HCT116 (cell line): ENCODE results near the gene MESP2. TPM values are rescaled to one million over a fixed set of nuclear protein-coding genes. Genes with fewer than 3 reads are reported as not detected.

Source experiments
- ATAC-seq: fragments of 200-7000 bp; cut with Tn5 transposase; 2 replicates; pipeline ENCODE4 v1.9.1; 2020; ENCODE audit warnings: mild to moderate bottlenecking, moderate library complexity
- BruUV-seq: library from RNA; stranded (reverse); fragments of 400-500 nt; replicated peaks from 2 replicates; lab custom pipeline; 2021; lab: Mats Ljungman, UMichigan
- CTCF ChIA-PET: fragments of 300-600 bp; sonication (Branson Sonifier 250); formaldehyde crosslinking; loops from one replicate; lab custom pipeline; 2021; ENCODE audit warnings: antibody characterized with exemption; lab: Charles Lee
- POLR2A ChIA-PET: fragments of 300-600, 350-600 bp; sonication (Branson Sonifier 250); formaldehyde crosslinking; loops from one replicate; lab custom pipeline; 2021; ENCODE audit warnings: antibody characterized with exemption; lab: Charles Lee
- RAD21 ChIA-PET, 2 experiments: fragments of 300-600 bp; sonication (Branson Sonifier 250); formaldehyde crosslinking; loops; one replicate each; lab custom pipeline; 2023; ENCODE audit warnings: low total read pairs in 2 of 2; ENCODE audit not compliant: uncharacterized antibody in 2 of 2, unreplicated experiment in 2 of 2, low non-redundant PET in 1 of 2; lab: Charles Lee
- DNase-seq: peaks from one replicate; pipeline ENCODE4 v3.0.0-alpha.2; 2010; ENCODE audit warnings: low read depth, low spot score
- H2AFZ ChIP-seq: fragments of 200-600 bp; shearing (Covaris generic), sonication (generic); 2 replicates; pipeline ENCODE4 v1.6.1; 2017; ENCODE audit warnings: low read depth, mixed run types, mixed read lengths, antibody characterized with exemption, low read length; ENCODE audit not compliant: poor library complexity, severe bottlenecking
- H3K27ac ChIP-seq: 2 replicates; pipeline ENCODE4 v1.5.1; 2012; ENCODE audit warnings: low read depth, low read length
- H3K27me3 ChIP-seq: fragments of 200-600 bp; sonication (generic); 2 replicates; pipeline ENCODE4 v1.6.1; 2016; ENCODE audit warnings: mixed run types, low read length, mixed read lengths; ENCODE audit not compliant: insufficient read depth
- H3K36me3 ChIP-seq, 2 experiments: fragments of 200-500 bp in 1 of 2; fragments of 200-600 bp in 1 of 2; sonication (Bioruptor generic) in 1 of 2; sonication (generic) in 1 of 2; 2 replicates each; pipeline versions ENCODE4 v1.5.1 to v1.6.1; 2014 to 2016; ENCODE audit warnings: low read length in 2 of 2, inconsistent platforms in 1 of 2, mixed read lengths in 1 of 2, mixed run types in 1 of 2; ENCODE audit not compliant: insufficient read depth in 2 of 2, control insufficient read depth in 1 of 2
- H3K4me1 ChIP-seq, 2 experiments: fragments of 200-600 bp in 1 of 2; sonication (generic) in 1 of 2; 2 replicates each; pipeline versions ENCODE4 v1.5.1 to v1.6.1; 2012 to 2017; ENCODE audit warnings: low read length in 2 of 2, inconsistent platforms in 1 of 2, mild to moderate bottlenecking in 1 of 2, mixed read lengths in 1 of 2, mixed run types in 1 of 2, moderate library complexity in 1 of 2; ENCODE audit not compliant: insufficient read depth in 2 of 2, control insufficient read depth in 1 of 2
- H3K4me2 ChIP-seq: fragments of 200-600 bp; sonication (generic); 2 replicates; pipeline ENCODE4 v1.6.1; 2017; ENCODE audit warnings: mixed run types, low read length, mixed read lengths
- H3K4me3 ChIP-seq, 2 experiments: fragments of 200-600 bp in 1 of 2; sonication (generic) in 1 of 2; replicated peaks in 1 of 2; 2 replicates each; pipeline ENCODE4 v1.5.1; 2011 to 2016; ENCODE audit warnings: low read length in 2 of 2, control low read depth in 1 of 2, low read depth in 1 of 2, mild to moderate bottlenecking in 1 of 2, mixed read lengths in 1 of 2, mixed run types in 1 of 2
- H3K79me2 ChIP-seq: fragments of 200-600 bp; sonication (generic); 2 replicates; pipeline ENCODE4 v1.6.1; 2017; ENCODE audit warnings: mild to moderate bottlenecking, mixed run types, low read length, moderate library complexity, mixed read lengths; ENCODE audit not compliant: insufficient read depth
- H3K9ac ChIP-seq: fragments of 200-600 bp; sonication (generic); 2 replicates; pipeline ENCODE4 v1.6.1; 2016; ENCODE audit warnings: low read length, mixed read lengths
- H3K9me2 ChIP-seq: fragments of 200-600 bp; sonication (generic), shearing (Covaris generic); 2 replicates; pipeline ENCODE4 v1.6.1; 2017; ENCODE audit warnings: mixed run types, mild to moderate bottlenecking, moderate library complexity; ENCODE audit not compliant: insufficient read depth
- H3K9me3 ChIP-seq, 2 experiments: fragments of 200-500 bp in 1 of 2; fragments of 200-600 bp in 1 of 2; sonication (Bioruptor generic) in 1 of 2; sonication (generic) in 1 of 2; 2 replicates each; pipeline ENCODE4 v1.6.1; 2014 to 2017; ENCODE audit warnings: low read length in 2 of 2, mixed read lengths in 2 of 2, inconsistent platforms in 1 of 2, low read depth in 1 of 2, mild to moderate bottlenecking in 1 of 2, mixed run types in 1 of 2, moderate library complexity in 1 of 2; ENCODE audit not compliant: control insufficient read depth in 1 of 2, insufficient read depth in 1 of 2
- H4K20me1 ChIP-seq: fragments of 200-600 bp; sonication (generic), shearing (Covaris generic); 2 replicates; pipeline ENCODE4 v1.6.1; 2017; ENCODE audit warnings: mixed run types, mild to moderate bottlenecking, moderate library complexity; ENCODE audit not compliant: insufficient read depth
- CBX3 ChIP-seq: IDR thresholded peaks from 2 replicates; pipeline ENCODE4 v1.6.1; 2012; ENCODE audit warnings: low read depth
- EGR1 ChIP-seq: IDR thresholded peaks from 2 replicates; pipeline ENCODE4 v1.6.1; 2012; ENCODE audit warnings: low read depth
- POLR2A ChIP-seq: IDR thresholded peaks from 2 replicates; pipeline ENCODE4 v1.7.0; 2011; ENCODE audit warnings: borderline replicate concordance; ENCODE audit not compliant: insufficient read depth, insufficient read length; ENCODE audit errors: extremely low read depth
- TCF7L2 ChIP-seq: IDR thresholded peaks from 2 replicates; pipeline ENCODE4 v1.7.0; 2011; ENCODE audit warnings: borderline replicate concordance, inconsistent platforms; ENCODE audit not compliant: insufficient read depth, insufficient read length; ENCODE audit errors: extremely low read depth
- YY1 ChIP-seq: IDR thresholded peaks from 2 replicates; pipeline ENCODE4 v1.6.1; 2011; ENCODE audit warnings: low read length, low read depth, moderate library complexity, mild to moderate bottlenecking; ENCODE audit not compliant: insufficient replicate concordance; ENCODE audit errors: extremely low read depth
- ZNF274 ChIP-seq: fragments of 200-500 bp; sonication (Bioruptor generic); IDR thresholded peaks from 2 replicates; pipeline ENCODE4 v1.6.1; 2014; ENCODE audit warnings: mild to moderate bottlenecking, low read depth, low read length, inconsistent platforms
- intact Hi-C: fragments of 100-400 bp; cut with micrococcal nuclease; formaldehyde crosslinking; loops from 2 replicates; pipeline ENCODE4 v1.10.0; 2022
- total RNA-seq: library from RNA; stranded (reverse); gene quantifications from one replicate; pipeline ENCODE4 v1.2.1, GENCODE V29; 2021; ENCODE audit not compliant: unreplicated experiment

Gene MESP2
- total RNA-seq, 1 experiment from 2014 or later, result 0.20 TPM

- Histone ChIP-seq H3K9me2 (no peaks in the 10 kb centered on the region), H3K9me3 (no peaks in the 10 kb centered on the region), H3K4me1 (peaks cover 5 to 21% of the 10 kb centered on the region in 2 experiments; a peak in 3 of 4 replicates), H3K36me3 (no peaks in the 10 kb centered on the region), H3K4me2 (no peak overlapping the region), H2AFZ (no peak overlapping the region), H3K4me3 (no peak overlapping the region), H3K27ac (no peak overlapping the region), H4K20me1 (no peaks in the 10 kb centered on the region), H3K27me3 (no peaks in the 10 kb centered on the region), H3K79me2 (no peaks in the 10 kb centered on the region), H3K9ac (no peak overlapping the region)
- BruUV-seq, result no TSS peak
- no peak for ATAC-seq
- CTCF ChIA-PET, result no interaction called here
- TF ChIP-seq YY1, result no peak
- no peak for TF ChIP-seq EGR1
- no peak for TF ChIP-seq CBX3
- TF ChIP-seq TCF7L2, result no peak
- TF ChIP-seq POLR2A, result no peak
- no peak for TF ChIP-seq ZNF274
- POLR2A ChIA-PET, result no interaction called here
- no peak for DNase-seq
- RAD21 ChIA-PET, result no interaction called here
- intact Hi-C loops, result no loop called here
These were observed 51.7 kb downstream of the MESP2 start for GRCh38 chr15:89827829-89828228.

Other genes starting within 250 kb of the MESP2 start
- 24.8 TPM for gene TICRR, start 200.9 kb upstream of the MESP2 start, total RNA-seq
- gene KIF7, start 120.9 kb upstream of the MESP2 start, total RNA-seq, result 0.12 TPM
- 0.32 TPM for gene PLIN1, start 97.0 kb upstream of the MESP2 start, total RNA-seq
- gene PEX11A, start 85.6 kb upstream of the MESP2 start, total RNA-seq, result 7.1 TPM
- gene WDR93, start 85.5 kb upstream of the MESP2 start, total RNA-seq, result 0.42 TPM
- 8.8 TPM for gene MESP1, start 25.1 kb upstream of the MESP2 start, total RNA-seq
- 1.5 TPM for gene ANPEP, start 38.5 kb downstream of the MESP2 start, total RNA-seq
- gene AP3S2, start 117.7 kb downstream of the MESP2 start, total RNA-seq, result 23.3 TPM
- gene ARPIN, start 136.6 kb downstream of the MESP2 start, total RNA-seq, result 8.8 TPM
- 10.0 TPM for gene ZNF710, start 225.0 kb downstream of the MESP2 start, total RNA-seq